ENCODE measurements around the gene TST. TPM values are rescaled to one million over a fixed set of nuclear protein-coding genes. Genes with fewer than 3 reads are reported as not detected.

Gene TST
- total and polyA plus RNA-seq, 2 donors (not counting 1 experiment from before 2014, with no cell fraction given) = 1.4 to 5.9 TPM

DNA sequence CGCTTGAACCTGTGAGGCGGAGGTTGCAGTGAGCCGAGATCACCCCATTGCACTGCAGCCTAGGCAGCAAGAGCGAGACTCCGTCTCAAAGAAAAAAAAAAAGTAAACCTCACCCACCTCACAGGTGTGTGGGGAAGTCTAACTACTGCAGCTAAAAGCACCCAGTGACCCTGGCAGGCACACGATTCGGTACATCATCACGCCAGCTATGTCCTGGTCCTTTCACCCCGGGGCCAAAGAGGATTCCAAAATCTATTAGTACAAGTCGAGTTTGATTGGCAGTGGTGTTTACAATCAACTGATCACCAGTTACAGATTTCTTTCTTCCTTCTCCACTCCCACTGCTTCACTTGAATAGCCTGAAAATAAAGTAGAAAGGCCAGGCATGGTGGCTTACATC is 6.3 kb downstream of the TST start:
- no peaks in the 10 kb centered on the region for H3K27me3 ChIP-seq (replicated peaks in 1 of 4; ENCODE audit: control extremely low read depth in 1 of 4, control insufficient read depth in 3 of 4, insufficient read depth in 4 of 4, low read length in 3 of 4)
- POLR2A ChIA-PET = no interaction called here
- no peak overlapping the region for H3K4me2 ChIP-seq (replicated peaks; ENCODE audit: low read depth, low read length, poor library complexity, severe bottlenecking)
- no peaks in the 10 kb centered on the region for H3K4me1 ChIP-seq (ENCODE audit: control insufficient read depth in 2 of 2, insufficient read depth in 2 of 2, low read length in 2 of 2)
- 100% methylated on average over 2 of the region's 10 CpGs for WGBS (ENCODE audit: insufficient coverage)
- DNase-seq = no peak
- Mint-ChIP-seq H3K9me3 (ENCODE audit: insufficient read depth) (no peaks in the 10 kb centered on the region), H3K4me3 (no peak overlapping the region), H3K27ac (no peak overlapping the region), H3K4me1 (no peaks in the 10 kb centered on the region), H3K27me3 (peaks cover 3% of the 10 kb centered on the region)
- no peak for TF ChIP-seq EZH2 (IDR thresholded peaks at IDR 0.05; ENCODE audit: borderline replicate concordance, insufficient read depth, low read depth, low read length, poor library complexity, severe bottlenecking)
- TF ChIP-seq, protein P1, sequence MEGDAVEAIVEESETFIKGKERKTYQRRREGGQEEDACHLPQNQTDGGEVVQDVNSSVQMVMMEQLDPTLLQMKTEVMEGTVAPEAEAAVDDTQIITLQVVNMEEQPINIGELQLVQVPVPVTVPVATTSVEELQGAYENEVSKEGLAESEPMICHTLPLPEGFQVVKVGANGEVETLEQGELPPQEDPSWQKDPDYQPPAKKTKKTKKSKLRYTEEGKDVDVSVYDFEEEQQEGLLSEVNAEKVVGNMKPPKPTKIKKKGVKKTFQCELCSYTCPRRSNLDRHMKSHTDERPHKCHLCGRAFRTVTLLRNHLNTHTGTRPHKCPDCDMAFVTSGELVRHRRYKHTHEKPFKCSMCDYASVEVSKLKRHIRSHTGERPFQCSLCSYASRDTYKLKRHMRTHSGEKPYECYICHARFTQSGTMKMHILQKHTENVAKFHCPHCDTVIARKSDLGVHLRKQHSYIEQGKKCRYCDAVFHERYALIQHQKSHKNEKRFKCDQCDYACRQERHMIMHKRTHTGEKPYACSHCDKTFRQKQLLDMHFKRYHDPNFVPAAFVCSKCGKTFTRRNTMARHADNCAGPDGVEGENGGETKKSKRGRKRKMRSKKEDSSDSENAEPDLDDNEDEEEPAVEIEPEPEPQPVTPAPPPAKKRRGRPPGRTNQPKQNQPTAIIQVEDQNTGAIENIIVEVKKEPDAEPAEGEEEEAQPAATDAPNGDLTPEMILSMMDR (IDR thresholded peaks at IDR 0.05) = no peak
- ATAC-seq (ENCODE audit: low read depth) = no peak
- no peak overlapping the region for H3K4me3 ChIP-seq (ENCODE audit: control extremely low read depth in 1 of 5, extremely low read depth in 1 of 5, insufficient read depth in 1 of 5, low read depth in 2 of 5, low read length in 4 of 5)
- CTCF ChIA-PET = interaction anchor here (1.8 kb wide), 1 partner anchor 9 kb away, joined by 4 read pairs; no protein-coding TSS in a partner anchor
- H3K9me3 ChIP-seq (ENCODE audit: control extremely low read depth in 1 of 3, control insufficient read depth in 2 of 3, insufficient read depth in 1 of 3, low read length in 2 of 3) = no peaks in the 10 kb centered on the region
- no peaks in the 10 kb centered on the region for H3K36me3 ChIP-seq (replicated peaks in 1 of 2; ENCODE audit: control extremely low read depth in 1 of 2, control insufficient read depth in 1 of 2, extremely low read depth in 1 of 2, insufficient read depth in 2 of 2, low read length in 1 of 2)
- H4K20me1 ChIP-seq (ENCODE audit: control insufficient read depth, insufficient read depth, low read length, poor library complexity, severe bottlenecking) = no peaks in the 10 kb centered on the region
- intact Hi-C loops (cut with micrococcal nuclease) = no loop called here
- H3K79me2 ChIP-seq (ENCODE audit: control insufficient read depth, insufficient read depth, low read length) = no peaks in the 10 kb centered on the region
- no peak overlapping the region for H2AFZ ChIP-seq (ENCODE audit: insufficient read depth, low read depth, low read length, poor library complexity, severe bottlenecking)
- H3K9ac ChIP-seq (ENCODE audit: low read length) = no peak overlapping the region
- H3K27ac ChIP-seq (ENCODE audit: low read length in 2 of 2) = no peak overlapping the region

DNA sequence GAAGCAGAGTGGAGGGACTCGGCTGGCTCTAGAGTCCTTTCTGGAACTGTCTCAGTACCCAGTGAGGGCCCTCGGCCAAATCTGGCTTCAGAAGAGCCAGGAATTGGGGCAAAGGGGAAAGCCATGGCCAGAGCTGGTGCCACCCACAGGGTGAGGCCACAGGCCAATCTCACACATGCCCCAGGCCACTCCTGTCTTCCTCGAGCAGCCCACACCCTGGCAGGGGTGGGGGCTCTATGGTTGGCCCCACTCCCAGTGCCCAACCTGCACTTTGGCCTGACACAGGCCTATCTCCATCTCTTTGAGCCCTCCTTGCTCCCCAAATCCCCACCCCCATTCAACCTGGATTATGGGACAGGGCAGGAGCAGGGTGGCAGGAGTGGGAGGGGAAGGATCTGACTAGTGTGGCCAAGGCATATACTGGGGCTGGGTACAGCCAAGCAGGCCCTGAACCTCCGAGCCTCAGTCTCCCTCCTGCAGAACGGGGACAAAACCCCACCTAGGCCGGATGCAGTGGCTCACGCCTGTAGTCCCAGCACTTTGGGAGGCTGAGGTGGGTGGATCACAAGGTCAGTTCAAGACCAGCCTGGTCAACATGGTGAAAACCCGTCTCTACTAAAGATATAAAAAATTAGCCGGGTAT is 6.9 kb downstream of the TST start:
- H3K4me1 Mint-ChIP-seq = no peaks in the 10 kb centered on the region
- H3K9ac ChIP-seq (ENCODE audit: low read length) = no peak overlapping the region
- no peak overlapping the region for H3K4me3 Mint-ChIP-seq
- ChIA-PET POLR2A (no interaction called here), CTCF (interaction anchor here (1.8 kb wide), 1 partner anchor 10 kb away, joined by 4 read pairs; no protein-coding TSS in a partner anchor)
- WGBS (ENCODE audit: insufficient coverage) = 93% methylated on average over 6 of the region's 9 CpGs
- no peak overlapping the region for H3K27ac ChIP-seq (ENCODE audit: low read length in 2 of 2)
- TF ChIP-seq EZH2 (IDR thresholded peaks at IDR 0.05; ENCODE audit: borderline replicate concordance, insufficient read depth, low read depth, low read length, poor library complexity, severe bottlenecking) = no peak
- H4K20me1 ChIP-seq (ENCODE audit: control insufficient read depth, insufficient read depth, low read length, poor library complexity, severe bottlenecking) = no peaks in the 10 kb centered on the region
- H3K79me2 ChIP-seq (ENCODE audit: control insufficient read depth, insufficient read depth, low read length) = no peaks in the 10 kb centered on the region
- H3K4me2 ChIP-seq (replicated peaks; ENCODE audit: low read depth, low read length, poor library complexity, severe bottlenecking) = no peak overlapping the region
- H3K9me3 ChIP-seq (ENCODE audit: control extremely low read depth in 1 of 3, control insufficient read depth in 2 of 3, insufficient read depth in 1 of 3, low read length in 2 of 3) = no peaks in the 10 kb centered on the region
- ATAC-seq (ENCODE audit: low read depth) (no peak), DNase-seq (no peak)
- H2AFZ ChIP-seq (ENCODE audit: insufficient read depth, low read depth, low read length, poor library complexity, severe bottlenecking) = no peak overlapping the region
- H3K27me3 ChIP-seq (replicated peaks in 1 of 4; ENCODE audit: control extremely low read depth in 1 of 4, control insufficient read depth in 3 of 4, insufficient read depth in 4 of 4, low read length in 3 of 4) = no peaks in the 10 kb centered on the region
- intact Hi-C loops (cut with micrococcal nuclease) = no loop called here
- H3K27me3 Mint-ChIP-seq = peaks cover 4% of the 10 kb centered on the region
- no peaks in the 10 kb centered on the region for H3K36me3 ChIP-seq (replicated peaks in 1 of 2; ENCODE audit: control extremely low read depth in 1 of 2, control insufficient read depth in 1 of 2, extremely low read depth in 1 of 2, insufficient read depth in 2 of 2, low read length in 1 of 2)
- no peak overlapping the region for H3K27ac Mint-ChIP-seq
- no peaks in the 10 kb centered on the region for H3K4me1 ChIP-seq (ENCODE audit: control insufficient read depth in 2 of 2, insufficient read depth in 2 of 2, low read length in 2 of 2)
- H3K4me3 ChIP-seq (ENCODE audit: control extremely low read depth in 1 of 5, extremely low read depth in 1 of 5, insufficient read depth in 1 of 5, low read depth in 2 of 5, low read length in 4 of 5) = no peak overlapping the region
- no peaks in the 10 kb centered on the region for H3K9me3 Mint-ChIP-seq (ENCODE audit: insufficient read depth)
